Natural killer cell (primary cell): ENCODE results near the gene NSUN3. TPM values are rescaled to one million over a fixed set of nuclear protein-coding genes. Genes with fewer than 3 reads are reported as not detected.

Experiments used
- ATAC-seq, 3 donors: fragments of 150-1000 bp in 2 of 3; fragments of 200-7000 bp in 1 of 3; cut with Tn5 transposase; 1 replicate in 1 of 3; 2 replicates in 2 of 3; pipeline ENCODE4 v1.10.0; 2021; ENCODE audit warnings: mild to moderate bottlenecking in 2 of 3, moderate library complexity in 2 of 3
- DNase-seq, 2 donors: peaks; one replicate each; pipeline versions ENCODE4 v3.0.0 to v3.0.0-alpha.2; 2013 to 2021; ENCODE audit warnings: mixed read lengths in 1 of 2
- H3K27ac ChIP-seq: one replicate; pipeline ENCODE4 v1.5.1; 2013; ENCODE audit warnings: mild to moderate bottlenecking, low read length
- H3K27me3 ChIP-seq: one replicate; pipeline ENCODE4 v1.6.1; 2013; ENCODE audit warnings: low read length; ENCODE audit not compliant: control insufficient read depth, insufficient read depth
- H3K36me3 ChIP-seq: one replicate; pipeline ENCODE4 v1.6.1; 2013; ENCODE audit warnings: low read length; ENCODE audit not compliant: control insufficient read depth, insufficient read depth
- H3K4me1 ChIP-seq: one replicate; pipeline ENCODE4 v1.6.1; 2013; ENCODE audit warnings: low read length; ENCODE audit not compliant: control insufficient read depth, insufficient read depth
- H3K4me3 ChIP-seq: one replicate; pipeline ENCODE4 v1.5.1; 2013; ENCODE audit warnings: low read length
- H3K9me3 ChIP-seq: one replicate; pipeline ENCODE4 v1.6.1; 2013; ENCODE audit warnings: low read length; ENCODE audit not compliant: control insufficient read depth, insufficient read depth
- H3K27ac Mint-ChIP-seq, 2 donors: one replicate each; pipeline ENCODE4 v1.8.0; 2022; ENCODE audit warnings: mild to moderate bottlenecking in 2 of 2, mixed read lengths in 2 of 2, moderate library complexity in 1 of 2
- H3K27me3 Mint-ChIP-seq, 2 donors: one replicate each; pipeline ENCODE4 v1.8.0; 2022; ENCODE audit warnings: low read depth in 2 of 2, mixed read lengths in 2 of 2
- H3K36me3 Mint-ChIP-seq: one replicate; pipeline ENCODE4 v1.8.0; 2022; ENCODE audit warnings: mixed read lengths
- H3K4me1 Mint-ChIP-seq, 2 donors: one replicate each; pipeline ENCODE4 v1.8.0; 2022; ENCODE audit warnings: mixed read lengths in 2 of 2
- H3K4me3 Mint-ChIP-seq: one replicate; pipeline ENCODE4 v1.8.0; 2022; ENCODE audit warnings: mild to moderate bottlenecking, moderate library complexity, mixed read lengths
- H3K9me3 Mint-ChIP-seq, 2 donors: one replicate each; pipeline ENCODE4 v1.8.0; 2022; ENCODE audit warnings: mixed read lengths in 2 of 2
- WGBS: methylation state at CpG from one replicate; pipeline ENCODE4 v1.1.7; 2013; ENCODE audit warnings: missing lambda C conversion rate; ENCODE audit not compliant: insufficient coverage; 5-methylcytosine and 5-hydroxymethylcytosine counted together
- intact Hi-C: fragments of 100-400 bp; cut with micrococcal nuclease; formaldehyde crosslinking; loops from one replicate; pipeline ENCODE4 v1.14.2; 2022
- total RNA-seq, 4 donors: library from RNA; stranded (reverse); fragments of 120-200 nt in 1 of 4; gene quantifications; one replicate each; pipeline versions ENCODE4 v1.2.3 to v1.2.4, GENCODE V29; 2013 to 2022
- TF ChIP-seq, protein P1 (sequence below): fragments of 200-600 bp; IDR thresholded peaks from one replicate; pipeline ENCODE4 v1.8.0; 2022; ENCODE audit warnings: antibody characterized with exemption

The NSUN3 gene
- total RNA-seq, 3 donors from 2014 or later (not counting 1 experiment from before 2014, with no cell fraction given) = 24.0 to 32.4 (median 28.6) TPM

- no peaks in the 10 kb centered on the region for H3K9me3 ChIP-seq
- H3K27ac ChIP-seq = no peak overlapping the region
- ATAC-seq = no peak
- no peaks in the 10 kb centered on the region for H3K4me1 ChIP-seq
- H3K4me3 ChIP-seq = no peak overlapping the region
- peaks cover 0 to 5% of the 10 kb centered on the region in 2 donors for H3K4me1 Mint-ChIP-seq
- no peaks in the 10 kb centered on the region for H3K27me3 Mint-ChIP-seq
- DNase-seq = no peak
- H3K27me3 ChIP-seq = no peaks in the 10 kb centered on the region
- H3K9me3 Mint-ChIP-seq = no peaks in the 10 kb centered on the region
- H3K36me3 ChIP-seq = peaks cover 24% of the 10 kb centered on the region
- TF ChIP-seq, protein P1, sequence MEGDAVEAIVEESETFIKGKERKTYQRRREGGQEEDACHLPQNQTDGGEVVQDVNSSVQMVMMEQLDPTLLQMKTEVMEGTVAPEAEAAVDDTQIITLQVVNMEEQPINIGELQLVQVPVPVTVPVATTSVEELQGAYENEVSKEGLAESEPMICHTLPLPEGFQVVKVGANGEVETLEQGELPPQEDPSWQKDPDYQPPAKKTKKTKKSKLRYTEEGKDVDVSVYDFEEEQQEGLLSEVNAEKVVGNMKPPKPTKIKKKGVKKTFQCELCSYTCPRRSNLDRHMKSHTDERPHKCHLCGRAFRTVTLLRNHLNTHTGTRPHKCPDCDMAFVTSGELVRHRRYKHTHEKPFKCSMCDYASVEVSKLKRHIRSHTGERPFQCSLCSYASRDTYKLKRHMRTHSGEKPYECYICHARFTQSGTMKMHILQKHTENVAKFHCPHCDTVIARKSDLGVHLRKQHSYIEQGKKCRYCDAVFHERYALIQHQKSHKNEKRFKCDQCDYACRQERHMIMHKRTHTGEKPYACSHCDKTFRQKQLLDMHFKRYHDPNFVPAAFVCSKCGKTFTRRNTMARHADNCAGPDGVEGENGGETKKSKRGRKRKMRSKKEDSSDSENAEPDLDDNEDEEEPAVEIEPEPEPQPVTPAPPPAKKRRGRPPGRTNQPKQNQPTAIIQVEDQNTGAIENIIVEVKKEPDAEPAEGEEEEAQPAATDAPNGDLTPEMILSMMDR = no peak
- peaks cover 6% of the 10 kb centered on the region for H3K36me3 Mint-ChIP-seq
- H3K4me3 Mint-ChIP-seq = no peak overlapping the region
- no peak overlapping the region for H3K27ac Mint-ChIP-seq
- intact Hi-C loops = no loop called here
These were observed 48.0 kb downstream of the NSUN3 start for GRCh38 chr3:94110854-94111253.

- peaks cover 5 to 10% of the 10 kb centered on the region in 2 donors for H3K4me1 Mint-ChIP-seq
- H3K4me3 Mint-ChIP-seq = no peak overlapping the region
- Histone ChIP-seq H3K27ac (no peak overlapping the region), H3K4me1 (no peaks in the 10 kb centered on the region), H3K4me3 (no peak overlapping the region), H3K27me3 (no peaks in the 10 kb centered on the region), H3K9me3 (no peaks in the 10 kb centered on the region), H3K36me3 (peaks cover 20% of the 10 kb centered on the region)
- DNase-seq (no peak), ATAC-seq (no peak)
- TF ChIP-seq, protein P1 = no peak
- no peaks in the 10 kb centered on the region for H3K27me3 Mint-ChIP-seq
- H3K36me3 Mint-ChIP-seq = no peaks in the 10 kb centered on the region
- WGBS = 99% methylated on average over 5 of the region's 5 CpGs
- H3K9me3 Mint-ChIP-seq = no peaks in the 10 kb centered on the region
- intact Hi-C loops = no loop called here
- H3K27ac Mint-ChIP-seq = no peak overlapping the region
These were observed 51.8 kb downstream of the NSUN3 start for GRCh38 chr3:94114666-94115065.

GRCh38 chr3:94115482-94115881 lies 52.6 kb downstream of the NSUN3 start:
- intact Hi-C loops = no loop called here
- Mint-ChIP-seq H3K9me3 (no peaks in the 10 kb centered on the region), H3K27me3 (no peaks in the 10 kb centered on the region), H3K4me1 (peaks cover 5 to 10% of the 10 kb centered on the region in 2 donors), H3K27ac (no peak overlapping the region), H3K4me3 (no peak overlapping the region), H3K36me3 (no peaks in the 10 kb centered on the region)
- peaks cover 17% of the 10 kb centered on the region for H3K36me3 ChIP-seq
- H3K4me1 ChIP-seq = no peaks in the 10 kb centered on the region
- no peaks in the 10 kb centered on the region for H3K27me3 ChIP-seq
- H3K4me3 ChIP-seq = no peak overlapping the region
- H3K9me3 ChIP-seq = no peaks in the 10 kb centered on the region
- no peak for ATAC-seq
- TF ChIP-seq, protein P1 = no peak
- no peak overlapping the region for H3K27ac ChIP-seq
- DNase-seq = no peak
- 90% methylated on average over 3 of the region's 6 CpGs for WGBS

DNA sequence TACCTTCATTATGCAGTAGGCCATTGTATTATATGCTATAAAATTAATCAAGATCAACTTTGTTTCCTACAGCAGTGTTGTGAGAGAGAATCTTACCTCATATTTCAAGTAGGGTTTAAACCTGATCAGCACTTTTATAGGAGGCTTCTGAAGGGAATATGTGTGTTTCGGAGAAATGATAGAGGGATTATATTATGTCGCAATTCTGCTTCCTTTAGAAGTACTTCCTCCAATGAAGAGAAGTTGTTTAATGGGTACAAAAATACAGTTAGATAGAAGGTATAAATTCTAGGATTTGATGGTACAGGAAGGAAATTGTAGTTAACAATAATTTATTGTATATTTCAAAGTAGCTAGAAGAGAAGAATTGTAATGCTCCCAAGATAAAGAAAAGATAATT lies 54.9 kb downstream of the NSUN3 start:
- TF ChIP-seq, protein P1 = no peak
- Mint-ChIP-seq H3K4me3 (no peak overlapping the region), H3K9me3 (no peaks in the 10 kb centered on the region), H3K27ac (peak overlapping the region in 1 of 2 donors; percentile 54), H3K36me3 (no peaks in the 10 kb centered on the region), H3K27me3 (no peaks in the 10 kb centered on the region), H3K4me1 (peaks cover 5 to 10% of the 10 kb centered on the region in 2 donors)
- intact Hi-C loops = no loop called here
- Histone ChIP-seq H3K27ac (no peak overlapping the region), H3K36me3 (peaks cover 8% of the 10 kb centered on the region), H3K4me1 (no peaks in the 10 kb centered on the region), H3K27me3 (no peaks in the 10 kb centered on the region), H3K9me3 (no peaks in the 10 kb centered on the region), H3K4me3 (no peak overlapping the region)
- DNase-seq (no peak), ATAC-seq (no peak)
- 90% methylated on average over 2 of the region's 2 CpGs for WGBS
